ENCODE data around the gene FCRL4. TPM values are rescaled to one million over a fixed set of nuclear protein-coding genes. Genes with fewer than 3 reads are reported as not detected.

Gene FCRL4
- total RNA-seq, 1 donor from 2014 or later: not detected

Other genes with a start within 250 kb of the FCRL4 start
- gene FCRL5, start 45.6 kb downstream of the FCRL4 start, total RNA-seq: 0.49 TPM
- gene FCRL3, start 102.7 kb upstream of the FCRL4 start, total RNA-seq: not detected
- not detected for gene FCRL2, start 179.0 kb upstream of the FCRL4 start, total RNA-seq
- gene FCRL1, start 222.0 kb upstream of the FCRL4 start, total RNA-seq: 0.49 TPM
- gene CD5L, start 243.7 kb upstream of the FCRL4 start, total RNA-seq: not detected